A549 treated with ZK216348 at 1 μM for 4 hours (cell line): Measurements from ENCODE around the gene GTF2B. TPM values are rescaled to one million over a fixed set of nuclear protein-coding genes. Genes with fewer than 3 reads are reported as not detected.

Experiments
- total RNA-seq: library from RNA; stranded (reverse); fragments of 200-300 nt; extraction: Qiagen RNA extraction; gene quantifications from 5 replicates; pipeline ENCODE4 v1.2.3, GENCODE V29; 2022; ENCODE audit warnings: low read depth

GTF2B gene
- 23.2 to 32.1 TPM (median 25.9 TPM) in 5 replicates for total RNA-seq

GRCh38 chr1:88891318-88891950, at the start of gene GTF2B:
TSS of gene GTF2B (minus strand) at chr1:88891567. CDS start at chr1:88891499, 68 bp downstream.

Other genes with a start within 250 kb of the GTF2B start
- 10.1 to 16.5 TPM (median 14.2 TPM) in 5 replicates for gene PKN2, start 207.3 kb downstream of the GTF2B start, total RNA-seq
- 5.1 to 9.4 TPM (median 6.8 TPM) in 5 replicates for gene KYAT3, start 101.1 kb upstream of the GTF2B start, total RNA-seq
- 1.4 to 2.8 TPM (median 2.3 TPM) in 5 replicates for gene RBMXL1, start 101.1 kb upstream of the GTF2B start, total RNA-seq
- gene GBP3, start 131.3 kb upstream of the GTF2B start, total RNA-seq: 1.1 to 2.2 TPM (median 1.5 TPM) in 5 replicates
- gene GBP1, start 173.6 kb upstream of the GTF2B start, total RNA-seq: 0.08 to 0.44 TPM (median 0.19 TPM) in 5 replicates
- gene GBP2, start 234.5 kb upstream of the GTF2B start, total RNA-seq: 0.53 to 1.4 TPM (median 0.85 TPM) in 5 replicates